GM10847 (cell line): Measurements from ENCODE around the gene GNAI2.

Experiments used
- POLR2A ChIP-seq: IDR thresholded peaks from 2 replicates; pipeline ENCODE4 v1.6.1; 2011; ENCODE audit not compliant: insufficient read length; ENCODE audit errors: extremely low read depth

Gene GNAI2

DNA sequence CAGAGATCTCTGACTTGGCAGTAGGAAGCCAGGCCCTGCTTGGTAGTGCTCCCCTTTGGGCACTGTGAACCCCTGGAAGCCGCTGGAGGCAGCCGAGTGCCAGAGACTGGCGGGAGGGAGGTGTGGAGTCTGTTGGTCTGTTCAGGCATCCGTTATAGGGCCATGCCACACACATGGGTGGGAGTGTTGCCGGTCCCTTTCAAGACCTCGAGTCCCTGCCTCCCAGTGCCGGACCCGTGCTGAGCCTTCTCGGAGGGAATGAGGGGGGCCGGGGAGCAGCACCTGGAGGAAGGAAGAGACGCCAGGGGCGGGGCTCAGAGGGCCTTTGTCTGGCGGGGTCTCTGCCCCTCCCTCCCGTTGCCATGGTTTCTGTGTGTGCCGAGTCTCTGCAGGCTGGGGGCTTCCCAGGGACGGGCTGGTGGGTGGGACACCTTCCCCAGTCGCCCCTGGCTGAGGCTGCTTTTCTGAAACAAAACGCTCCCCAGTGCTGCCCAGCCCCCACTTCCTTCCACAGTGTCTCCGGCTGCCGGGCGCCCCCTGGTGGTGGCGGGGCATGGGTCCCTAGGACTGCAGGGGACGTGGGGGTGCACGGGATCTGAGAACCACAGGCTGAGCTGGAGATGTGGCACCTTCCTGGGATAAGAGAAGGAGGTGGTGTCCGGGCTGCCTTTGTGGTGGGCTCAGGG, 10.0 kb downstream of the GNAI2 start:
- TF ChIP-seq POLR2A: no peak

DNA sequence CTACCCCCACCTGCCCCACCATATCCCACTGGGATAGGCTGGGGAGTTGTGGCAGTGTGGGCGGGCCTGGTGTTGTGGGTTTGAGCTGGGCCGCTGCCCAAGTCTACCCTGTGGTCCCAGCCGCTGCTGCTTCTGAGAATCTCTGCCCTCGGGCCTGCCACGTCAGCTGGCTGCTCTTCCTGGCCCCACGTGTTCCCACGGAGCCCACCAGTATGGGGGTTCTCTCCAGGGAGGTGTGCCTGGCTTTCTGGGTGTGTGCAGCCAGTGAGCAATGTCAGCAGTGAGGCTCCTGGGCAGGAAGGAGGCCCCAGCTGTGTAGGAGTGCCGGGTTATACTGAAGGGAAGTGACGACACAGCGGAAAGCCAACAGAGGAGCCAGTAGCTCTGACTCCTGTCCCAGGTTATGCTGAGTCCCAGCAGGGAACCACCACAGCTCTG, 10.5 kb downstream of the GNAI2 start:
- TF ChIP-seq POLR2A: no peak

DNA sequence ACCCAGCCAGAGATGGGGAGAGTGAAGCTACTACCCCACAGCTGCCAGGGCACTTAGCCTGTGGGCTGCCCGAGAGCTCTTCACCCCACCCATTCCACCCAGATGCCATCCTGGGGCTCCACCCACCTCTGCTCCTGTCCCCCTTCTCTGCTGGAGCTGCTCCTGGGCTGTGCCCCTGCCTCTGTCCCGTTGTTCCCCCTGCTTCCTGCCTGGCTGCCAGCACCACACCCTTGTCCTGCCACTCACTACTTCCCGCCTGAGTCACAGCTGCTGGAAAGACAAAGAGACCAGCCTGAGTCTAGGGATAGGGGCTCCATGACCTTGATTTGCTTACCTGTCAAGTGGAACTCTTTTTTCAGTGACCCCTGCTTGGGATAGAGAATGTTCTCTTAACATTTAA, 12.4 kb downstream of the GNAI2 start:
- no peak for TF ChIP-seq POLR2A

DNA sequence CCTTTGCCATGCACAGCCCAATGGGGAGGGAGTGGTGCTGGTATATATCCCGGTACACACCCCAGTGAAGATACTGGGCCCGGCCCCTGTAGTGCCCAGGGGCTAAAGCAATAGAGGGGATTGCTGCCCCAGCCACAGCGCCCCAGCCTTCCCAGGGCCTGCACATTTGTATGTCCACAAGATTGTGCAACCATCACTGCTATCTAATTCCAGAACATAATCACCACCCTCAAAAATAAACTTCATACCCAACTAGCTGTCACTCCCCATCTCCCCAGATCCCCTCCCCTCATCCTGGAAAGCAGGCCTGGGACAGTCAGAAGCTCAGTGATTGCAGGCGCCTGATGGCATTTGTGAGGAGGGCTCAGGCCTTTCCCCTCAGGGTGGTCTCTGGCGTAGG, 13.5 kb downstream of the GNAI2 start:
- TF ChIP-seq POLR2A: no peak

DNA sequence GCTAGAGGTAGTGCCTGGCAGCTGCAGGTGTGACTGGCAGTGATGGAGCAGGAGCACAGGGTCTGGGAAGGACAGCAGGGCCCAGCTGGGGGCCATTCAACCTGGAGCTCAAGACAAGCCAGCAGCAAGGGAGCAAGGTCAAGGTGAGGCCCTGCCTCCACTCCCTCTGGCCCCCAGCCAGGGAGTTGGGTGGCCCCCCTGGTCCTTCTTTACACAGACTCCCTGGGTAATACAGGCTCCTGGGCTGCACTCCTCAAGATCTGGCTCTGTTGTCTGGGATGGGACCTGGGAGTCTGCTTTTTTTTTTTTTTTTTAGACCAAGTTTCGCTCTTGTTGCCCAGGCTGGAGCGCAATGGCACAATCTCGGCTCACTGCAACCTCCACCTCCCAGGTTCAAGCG, 14.5 kb downstream of the GNAI2 start:
- no peak for TF ChIP-seq POLR2A

DNA sequence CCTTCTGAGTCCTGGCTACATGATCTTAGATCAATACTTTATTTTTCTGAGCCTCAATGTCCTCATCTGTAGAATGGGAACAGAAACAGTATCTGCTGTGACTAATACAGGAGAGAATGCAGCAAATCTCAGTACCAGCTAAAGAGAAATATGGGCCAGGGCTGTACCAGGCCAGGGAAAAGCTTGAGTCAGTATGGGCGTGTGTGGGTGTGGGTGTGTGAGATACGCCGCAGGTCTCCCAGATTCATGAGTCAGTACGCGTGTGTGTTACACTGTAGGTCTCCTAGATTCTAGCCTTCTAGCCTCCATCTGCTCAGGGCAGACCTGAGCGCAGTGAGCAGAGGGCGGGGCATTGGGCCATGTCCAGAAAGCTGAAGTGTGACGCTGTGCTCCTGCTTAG, 15.2 kb downstream of the GNAI2 start:
- TF ChIP-seq POLR2A: no peak

DNA sequence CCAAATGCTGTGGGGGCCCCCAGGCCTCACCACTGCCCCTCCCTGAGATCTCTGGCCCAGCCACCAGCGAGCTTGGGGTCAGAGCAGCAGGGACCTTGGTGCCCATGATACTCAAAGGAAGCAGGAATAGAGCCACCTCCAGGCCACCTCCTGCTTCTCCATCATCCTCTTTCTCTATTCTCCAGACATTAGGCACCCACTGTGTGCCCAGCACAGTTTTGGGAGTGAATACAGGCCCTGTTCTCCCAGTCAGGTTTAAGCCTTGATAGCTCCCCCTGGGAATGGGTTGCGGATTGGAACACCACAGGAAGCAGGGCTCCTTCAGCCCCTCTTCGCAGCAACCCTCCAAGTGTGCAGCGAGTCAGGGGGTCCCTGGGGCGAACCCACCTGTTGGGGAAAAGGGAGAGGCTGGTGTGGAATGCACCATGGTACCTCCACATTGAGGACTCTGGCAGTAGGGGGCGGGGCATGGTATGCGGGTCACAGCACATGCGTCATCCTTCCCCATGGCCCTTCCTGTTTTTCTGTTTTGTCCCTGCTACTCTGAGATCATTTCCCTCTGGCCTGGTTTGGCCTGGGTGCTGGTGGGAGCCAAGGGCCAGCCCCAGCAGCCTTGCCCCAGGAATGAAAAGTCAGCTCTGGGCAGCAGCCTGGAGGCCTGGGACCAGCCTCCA, 18.7 kb downstream of the GNAI2 start:
- TF ChIP-seq POLR2A: no peak

DNA sequence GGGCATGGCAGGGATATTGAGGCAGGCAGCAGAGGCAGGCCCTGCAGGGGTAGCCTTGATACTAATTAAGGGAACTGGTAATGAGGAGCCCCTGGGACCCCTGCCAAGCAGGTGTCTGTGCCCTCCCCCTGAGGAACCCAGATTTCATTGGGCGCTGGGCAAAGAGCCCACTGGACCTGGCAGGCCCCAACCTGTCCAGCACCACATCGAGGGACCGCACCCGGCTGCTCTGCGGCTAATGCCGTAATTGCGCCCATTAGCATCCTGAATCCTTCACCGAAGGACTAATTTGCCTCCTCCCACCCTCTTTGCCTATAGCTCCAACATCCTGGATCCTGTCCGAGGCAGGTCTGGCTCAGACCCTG, 19.2 kb downstream of the GNAI2 start:
- no peak for TF ChIP-seq POLR2A

DNA sequence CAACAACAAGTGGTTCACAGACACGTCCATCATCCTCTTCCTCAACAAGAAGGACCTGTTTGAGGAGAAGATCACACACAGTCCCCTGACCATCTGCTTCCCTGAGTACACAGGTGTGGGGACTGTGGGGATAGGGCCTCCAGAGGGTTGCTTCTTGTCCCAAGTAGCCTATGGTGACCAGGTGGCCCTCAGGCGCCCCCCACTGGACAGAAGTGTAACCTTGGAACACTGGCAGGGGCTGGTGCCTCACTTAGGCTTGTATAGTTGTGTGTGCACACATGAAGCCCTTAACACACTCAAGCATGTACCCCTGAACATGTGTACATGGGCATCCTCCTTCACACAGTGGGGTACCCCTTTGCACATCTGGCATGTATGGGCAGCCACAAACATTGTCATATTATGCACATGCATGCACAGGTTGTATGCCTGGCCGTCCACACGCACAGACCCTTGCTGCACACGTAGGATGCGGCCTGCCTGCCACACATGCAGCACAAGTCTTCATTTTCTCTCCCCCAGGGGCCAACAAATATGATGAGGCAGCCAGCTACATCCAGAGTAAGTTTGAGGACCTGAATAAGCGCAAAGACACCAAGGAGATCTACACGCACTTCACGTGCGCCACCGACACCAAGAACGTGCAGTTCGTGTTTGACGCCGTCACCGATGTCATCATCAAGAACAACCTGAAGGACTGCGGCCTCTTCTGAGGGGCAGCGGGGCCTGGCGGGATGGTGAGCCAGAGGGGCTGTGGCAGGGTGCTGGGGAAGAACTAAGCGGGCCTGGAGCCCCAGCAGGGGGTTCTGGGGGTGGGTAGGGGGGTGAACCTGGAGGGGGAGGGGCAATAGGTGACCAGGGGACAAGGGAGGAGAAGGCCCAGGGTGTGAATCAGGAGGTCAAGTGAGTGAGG, 21.2 kb downstream of the GNAI2 start:
- no peak for TF ChIP-seq POLR2A

DNA sequence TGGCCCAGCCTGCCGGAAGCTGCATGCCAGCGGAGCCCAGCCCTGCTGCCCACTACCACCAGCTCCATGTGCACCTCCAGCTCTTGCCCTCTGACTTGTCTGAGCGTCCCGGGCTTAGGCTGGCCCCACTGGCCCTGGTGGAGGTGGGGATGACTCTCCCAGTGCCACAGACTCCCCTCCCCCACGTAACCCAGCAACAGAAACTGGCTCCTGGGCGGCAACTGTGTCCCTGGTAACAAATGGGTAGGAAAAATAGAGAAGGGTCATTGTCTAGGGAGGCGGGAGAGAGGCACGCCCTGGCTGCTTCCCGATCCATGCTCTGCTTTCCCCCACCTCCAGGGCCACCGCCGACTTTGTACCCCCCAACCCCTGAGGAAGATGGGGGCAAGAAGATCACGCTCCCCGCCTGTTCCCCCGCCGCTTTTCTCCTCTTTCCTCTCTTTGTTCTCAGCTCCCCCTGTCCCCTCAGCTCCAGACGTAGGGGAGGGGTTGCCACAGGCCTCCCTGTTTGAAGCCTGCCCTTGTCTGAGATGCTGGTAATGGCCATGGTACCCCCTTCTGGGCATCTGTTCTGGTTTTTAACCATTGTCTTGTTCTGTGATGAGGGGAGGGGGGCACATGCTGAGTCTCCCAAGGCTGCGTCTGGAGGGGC, 22.2 kb downstream of the GNAI2 start:
- TF ChIP-seq POLR2A: no peak

DNA sequence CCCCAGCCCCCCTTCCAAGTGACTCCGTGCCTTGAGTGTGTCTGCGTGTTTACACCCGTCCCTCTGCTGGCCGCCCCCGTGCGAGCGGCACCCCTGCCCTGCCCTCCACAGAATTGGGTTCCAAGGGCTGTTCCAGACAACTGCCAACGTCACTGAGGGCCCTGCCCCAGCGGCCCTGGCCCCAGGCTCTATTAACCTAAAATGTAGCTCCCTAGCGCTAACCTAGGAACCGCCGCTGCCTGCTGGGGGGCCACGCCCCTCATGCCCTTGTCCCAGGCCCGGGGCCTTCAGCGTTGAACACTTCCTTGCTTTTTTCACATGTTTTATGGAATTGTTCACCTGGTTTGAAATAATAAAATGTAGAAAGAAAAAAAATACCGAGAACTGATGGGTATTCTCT, 23.0 kb downstream of the GNAI2 start:
- no peak for TF ChIP-seq POLR2A

DNA sequence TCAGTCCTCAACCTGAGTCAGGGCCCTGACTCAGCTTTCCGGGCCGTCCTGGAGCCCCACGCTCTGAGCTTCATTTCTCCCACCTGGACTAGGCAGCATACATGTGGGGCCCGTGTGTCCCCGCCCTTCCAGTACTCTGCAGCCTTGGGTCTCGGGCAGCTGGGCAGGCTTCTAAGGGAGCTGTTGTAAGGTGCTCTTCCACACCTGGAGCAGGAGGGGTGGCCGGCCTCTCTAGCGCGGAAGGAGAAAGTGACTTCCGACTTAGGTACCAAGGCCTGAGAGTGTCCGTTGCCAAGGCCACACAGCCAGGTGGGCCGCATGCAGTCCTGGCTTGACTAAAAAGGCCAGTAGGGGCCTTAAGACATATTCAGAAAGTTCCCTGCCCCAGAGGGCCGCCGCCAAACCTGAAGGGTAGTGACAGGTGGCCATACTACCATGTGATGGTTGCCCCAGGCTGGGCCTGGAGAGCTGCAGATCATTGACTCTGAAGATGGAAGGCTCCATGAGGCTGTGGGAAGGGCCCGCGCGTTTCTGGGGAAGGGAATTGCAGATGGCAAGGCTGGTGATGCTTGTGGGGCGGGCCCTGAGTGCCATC, 23.5 kb downstream of the GNAI2 start:
- TF ChIP-seq POLR2A: no peak

DNA sequence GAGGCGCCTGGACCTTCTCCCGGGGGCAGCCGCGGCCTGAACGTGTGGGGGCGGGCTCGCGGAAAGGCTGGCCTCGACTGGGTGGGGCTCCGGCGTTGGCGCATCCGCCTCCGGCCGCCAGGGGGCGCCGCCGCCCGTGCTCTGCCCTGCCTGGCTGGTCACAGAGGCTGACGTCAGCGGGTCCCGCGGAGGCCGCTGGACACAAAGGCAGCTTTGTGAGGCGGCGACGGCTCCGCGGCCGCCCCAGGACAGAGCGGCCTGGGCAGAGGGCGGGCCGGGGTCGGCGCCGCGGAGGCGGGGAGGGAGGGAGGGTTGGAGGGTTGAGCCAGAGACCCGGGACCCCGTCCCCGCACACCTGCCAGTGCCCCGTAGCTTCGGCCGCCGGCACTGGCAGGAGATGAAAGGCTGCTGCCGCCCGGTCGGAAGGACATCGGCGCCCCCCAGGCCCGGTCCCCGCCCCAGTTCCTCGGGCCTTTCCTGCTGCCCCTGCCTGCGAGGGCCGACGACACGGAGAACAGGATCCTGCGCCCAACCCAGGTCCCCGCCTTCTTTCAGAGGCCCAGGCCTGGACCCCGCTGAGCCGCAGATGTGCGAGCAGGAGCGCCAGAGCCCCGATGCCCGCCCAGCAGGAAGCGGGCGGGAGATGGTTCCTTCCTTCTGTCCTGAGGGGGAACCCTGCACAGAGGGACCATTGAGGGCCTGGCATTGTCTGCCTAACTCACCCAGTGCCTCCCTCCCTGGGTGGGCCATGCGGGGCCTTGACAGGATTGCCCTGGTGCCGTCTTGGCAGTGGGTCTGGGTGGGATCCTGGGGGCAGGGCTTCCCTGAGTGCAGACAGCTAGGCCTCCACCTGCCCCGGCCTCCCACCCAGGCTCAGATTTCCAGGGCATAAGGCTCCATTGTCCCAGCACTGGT, 24.3 kb downstream of the GNAI2 start:
- TF ChIP-seq POLR2A: peak; percentile 38

DNA sequence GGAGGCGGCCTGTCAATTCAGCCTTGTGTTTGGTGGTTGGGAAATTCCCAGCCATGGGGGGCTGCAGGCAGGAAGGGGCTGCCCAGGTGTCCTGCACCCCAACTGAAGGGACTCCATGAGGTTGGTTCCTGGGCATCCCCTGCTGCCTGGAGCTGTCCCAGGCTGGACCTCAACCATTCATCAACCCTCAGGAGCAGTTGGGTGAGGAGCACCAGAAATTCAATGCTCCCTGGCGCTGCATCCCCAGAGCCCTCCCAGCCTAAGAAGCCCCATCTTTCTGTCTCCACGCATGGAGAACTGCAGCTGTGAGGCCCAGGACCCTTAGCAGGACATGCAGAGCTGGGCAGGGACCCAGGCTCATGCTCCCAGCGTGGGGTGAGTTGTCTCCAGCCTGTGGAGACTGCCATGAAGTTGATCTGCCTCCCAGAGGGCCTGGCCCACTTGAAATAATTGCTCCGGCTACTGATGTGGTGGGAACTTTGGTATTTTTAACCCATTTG, 25.0 kb downstream of the GNAI2 start:
- no peak for TF ChIP-seq POLR2A
